Activated naive CD4-positive, alpha-beta T cell treated with anti-CD3 and anti-CD28 coated beads, Interleukin-2, amount 50 U/mL, for 24 hours (primary cell): Measurements from ENCODE around the gene SPIN1.

Experiments used
- H3K27ac Mint-ChIP-seq: one replicate; pipeline ENCODE4 v1.8.0; 2021; ENCODE audit warnings: mild to moderate bottlenecking, mixed read lengths
- H3K27me3 Mint-ChIP-seq: one replicate; pipeline ENCODE4 v1.8.0; 2021; ENCODE audit warnings: mixed read lengths
- H3K36me3 Mint-ChIP-seq: one replicate; pipeline ENCODE4 v1.8.0; 2021; ENCODE audit warnings: mixed read lengths
- H3K4me1 Mint-ChIP-seq: one replicate; pipeline ENCODE4 v1.8.0; 2021; ENCODE audit warnings: mixed read lengths
- H3K4me3 Mint-ChIP-seq: one replicate; pipeline ENCODE4 v1.8.0; 2021; ENCODE audit warnings: mild to moderate bottlenecking, mixed read lengths
- H3K9me3 Mint-ChIP-seq: one replicate; pipeline ENCODE4 v1.8.0; 2021; ENCODE audit warnings: mixed read lengths

The SPIN1 gene

DNA sequence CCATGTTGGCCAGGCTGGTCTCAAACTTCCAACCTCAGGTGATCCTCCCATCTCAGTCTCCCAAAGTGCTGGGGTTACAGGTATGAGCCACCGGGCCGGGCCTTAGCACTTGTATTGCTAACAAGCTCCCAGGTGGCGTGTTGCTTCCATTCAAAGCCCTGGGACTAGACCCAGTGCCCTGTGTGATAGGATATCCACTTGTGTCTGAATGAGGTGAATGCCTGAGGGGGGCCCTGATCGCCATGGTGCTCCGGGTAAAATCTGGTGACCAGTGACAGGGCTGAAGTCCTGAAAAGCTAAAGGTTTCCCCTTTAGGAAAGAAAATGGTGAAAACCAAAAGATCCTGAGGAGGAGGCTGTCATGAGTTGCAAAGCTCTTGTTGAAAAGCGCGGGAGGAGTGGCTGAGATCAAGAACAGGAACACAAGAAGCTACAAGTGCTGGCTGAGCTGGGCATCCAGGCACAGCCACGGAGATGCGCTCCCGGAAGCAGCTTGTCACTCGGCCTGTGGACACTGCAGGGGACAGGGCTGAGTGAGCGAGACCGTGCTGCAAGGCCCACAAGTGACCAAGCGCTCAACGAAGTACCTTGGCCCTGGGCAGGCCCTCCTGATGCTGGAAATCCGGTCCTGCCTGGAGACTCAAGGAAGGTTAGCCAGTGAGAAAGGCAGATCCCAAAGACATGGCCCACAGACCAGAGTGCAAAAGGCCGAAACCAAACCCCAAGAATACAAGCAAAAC, 106.9 kb downstream of the SPIN1 start:
- no peaks in the 10 kb centered on the region for H3K4me1 Mint-ChIP-seq
- no peaks in the 10 kb centered on the region for H3K27me3 Mint-ChIP-seq
- no peaks in the 10 kb centered on the region for H3K36me3 Mint-ChIP-seq
- no peak overlapping the region for H3K4me3 Mint-ChIP-seq
- H3K27ac Mint-ChIP-seq = no peak overlapping the region
- H3K9me3 Mint-ChIP-seq = no peaks in the 10 kb centered on the region

DNA sequence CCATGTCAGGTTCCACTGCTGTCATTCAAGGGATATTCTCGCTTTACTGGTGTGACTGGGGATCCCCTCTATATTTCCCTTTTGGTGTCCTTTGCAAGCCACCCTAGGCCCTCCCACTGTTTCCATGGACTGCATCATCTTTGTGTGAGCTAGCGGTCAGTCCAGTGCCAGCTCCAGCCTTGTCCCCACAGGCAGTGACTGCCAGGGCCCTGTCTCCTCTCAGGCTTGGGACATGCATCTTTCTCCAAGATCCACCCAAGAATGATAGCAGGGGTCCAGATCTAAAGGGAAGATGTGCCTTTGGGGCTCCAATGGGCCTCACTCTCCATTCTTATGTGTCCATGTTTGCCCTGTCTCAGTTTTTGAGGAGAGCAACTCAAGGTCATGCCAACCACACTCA, 109.0 kb downstream of the SPIN1 start:
- H3K9me3 Mint-ChIP-seq = no peaks in the 10 kb centered on the region
- no peak overlapping the region for H3K4me3 Mint-ChIP-seq
- no peaks in the 10 kb centered on the region for H3K27me3 Mint-ChIP-seq
- H3K36me3 Mint-ChIP-seq = no peaks in the 10 kb centered on the region
- H3K4me1 Mint-ChIP-seq = no peaks in the 10 kb centered on the region
- no peak overlapping the region for H3K27ac Mint-ChIP-seq

DNA sequence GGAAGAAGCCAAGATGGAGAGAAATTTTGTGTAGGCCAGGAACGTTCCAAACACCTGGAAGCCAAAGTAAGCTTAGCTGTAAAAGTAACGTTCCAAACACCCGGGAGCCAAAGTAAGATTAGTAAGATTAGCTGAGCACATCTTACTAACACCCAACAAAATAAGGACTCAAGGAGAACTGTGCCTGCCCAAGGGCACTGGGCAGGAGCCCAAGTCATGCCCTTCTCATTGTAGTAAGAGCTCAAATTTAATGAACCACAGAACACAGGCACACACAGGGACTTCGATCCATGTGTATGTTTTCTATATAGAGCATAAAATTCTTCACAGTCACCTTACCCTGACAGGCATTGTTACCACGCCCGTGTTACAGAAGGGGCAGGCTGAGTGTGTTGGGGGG, 110.6 kb downstream of the SPIN1 start:
- Mint-ChIP-seq H3K27ac (no peak overlapping the region), H3K36me3 (no peaks in the 10 kb centered on the region), H3K4me1 (no peaks in the 10 kb centered on the region), H3K27me3 (no peaks in the 10 kb centered on the region), H3K4me3 (no peak overlapping the region), H3K9me3 (no peaks in the 10 kb centered on the region)

DNA sequence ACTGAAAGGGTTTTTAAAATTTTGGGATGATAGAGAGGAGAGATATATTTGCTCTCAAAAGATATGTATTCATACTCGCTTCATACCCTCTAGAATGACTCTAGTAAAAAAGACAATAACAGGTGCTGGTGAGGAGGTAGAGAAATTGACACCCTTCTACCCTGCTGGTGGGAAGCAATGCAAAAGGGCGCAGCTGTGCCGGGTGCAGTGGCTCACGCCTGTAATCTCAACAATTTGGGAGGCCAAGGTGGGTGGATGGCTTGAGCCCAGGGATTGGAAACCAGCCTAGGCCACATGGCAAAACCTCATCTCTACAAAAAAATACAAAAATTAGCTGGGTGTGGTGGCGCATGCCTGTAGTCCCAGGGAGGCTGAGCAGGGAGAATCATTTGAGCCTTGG, 112.8 kb downstream of the SPIN1 start:
- Mint-ChIP-seq H3K36me3 (no peaks in the 10 kb centered on the region), H3K27me3 (peaks cover 1% of the 10 kb centered on the region), H3K4me1 (no peaks in the 10 kb centered on the region), H3K9me3 (no peaks in the 10 kb centered on the region), H3K4me3 (no peak overlapping the region), H3K27ac (no peak overlapping the region)

DNA sequence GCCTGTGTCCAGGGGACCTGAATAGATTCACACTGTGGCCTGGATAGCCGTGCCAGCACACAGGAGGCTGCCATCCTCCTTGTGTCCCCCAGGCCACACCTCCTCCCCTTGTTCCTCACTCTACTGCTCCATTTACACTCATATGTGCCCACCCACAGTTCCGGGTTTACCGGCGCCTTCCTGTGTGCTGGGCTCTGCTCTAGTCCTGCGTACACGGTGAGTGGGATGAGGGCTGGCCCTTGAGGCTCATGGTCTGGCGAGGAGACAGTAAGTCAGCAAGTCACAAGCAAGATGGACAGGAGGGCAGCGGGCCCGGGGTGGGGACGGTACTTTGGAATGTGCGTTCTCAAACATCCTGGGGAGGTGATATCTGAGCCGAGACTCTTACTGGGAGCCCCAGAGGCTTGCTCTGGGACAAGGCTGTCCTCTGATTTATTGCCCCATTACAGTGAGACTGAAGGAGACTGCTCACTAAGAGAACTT, 114.3 kb downstream of the SPIN1 start:
- H3K4me3 Mint-ChIP-seq = no peak overlapping the region
- no peaks in the 10 kb centered on the region for H3K4me1 Mint-ChIP-seq
- no peaks in the 10 kb centered on the region for H3K9me3 Mint-ChIP-seq
- H3K36me3 Mint-ChIP-seq = no peaks in the 10 kb centered on the region
- no peak overlapping the region for H3K27ac Mint-ChIP-seq
- peaks cover 1% of the 10 kb centered on the region for H3K27me3 Mint-ChIP-seq

DNA sequence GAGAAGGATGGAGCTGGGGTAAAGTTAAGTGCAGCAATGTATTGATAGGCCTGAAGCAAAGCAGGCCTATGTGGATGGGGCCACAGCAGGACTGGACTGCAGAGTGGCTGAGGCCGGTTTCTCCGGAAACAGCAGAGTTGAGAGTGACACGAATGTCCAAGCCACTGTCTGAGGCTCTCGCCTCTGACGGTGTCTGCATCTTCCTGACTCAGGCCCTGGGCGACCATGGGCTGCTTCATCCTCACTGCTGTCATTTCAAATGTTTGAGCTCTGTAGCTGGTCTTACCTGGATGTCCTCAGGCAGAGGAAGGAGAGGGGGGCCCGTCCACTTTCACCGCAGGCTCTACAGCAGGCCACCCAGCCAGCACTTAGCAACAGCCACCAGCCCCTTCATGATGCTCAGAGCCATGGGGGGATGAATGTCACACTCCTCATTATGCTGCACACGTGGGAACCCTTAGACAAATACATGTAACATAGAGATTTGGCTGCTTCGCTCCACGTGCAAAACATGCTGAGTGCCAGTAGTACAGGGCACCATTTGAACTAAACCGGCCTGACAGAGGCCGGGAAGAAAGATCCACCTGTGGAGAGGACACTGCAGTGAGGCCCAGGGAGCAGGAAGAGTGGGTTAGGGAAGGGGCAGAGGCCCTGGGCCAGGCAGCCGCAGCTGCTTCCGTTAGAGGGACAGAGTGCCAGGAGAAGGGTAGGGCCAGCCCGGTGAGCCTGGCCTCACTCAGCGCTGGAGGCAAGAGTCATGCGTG, 115.0 kb downstream of the SPIN1 start:
- no peak overlapping the region for H3K4me3 Mint-ChIP-seq
- H3K9me3 Mint-ChIP-seq = no peaks in the 10 kb centered on the region
- H3K4me1 Mint-ChIP-seq = no peaks in the 10 kb centered on the region
- H3K27ac Mint-ChIP-seq = no peak overlapping the region
- no peaks in the 10 kb centered on the region for H3K36me3 Mint-ChIP-seq
- H3K27me3 Mint-ChIP-seq = peaks cover 1% of the 10 kb centered on the region

DNA sequence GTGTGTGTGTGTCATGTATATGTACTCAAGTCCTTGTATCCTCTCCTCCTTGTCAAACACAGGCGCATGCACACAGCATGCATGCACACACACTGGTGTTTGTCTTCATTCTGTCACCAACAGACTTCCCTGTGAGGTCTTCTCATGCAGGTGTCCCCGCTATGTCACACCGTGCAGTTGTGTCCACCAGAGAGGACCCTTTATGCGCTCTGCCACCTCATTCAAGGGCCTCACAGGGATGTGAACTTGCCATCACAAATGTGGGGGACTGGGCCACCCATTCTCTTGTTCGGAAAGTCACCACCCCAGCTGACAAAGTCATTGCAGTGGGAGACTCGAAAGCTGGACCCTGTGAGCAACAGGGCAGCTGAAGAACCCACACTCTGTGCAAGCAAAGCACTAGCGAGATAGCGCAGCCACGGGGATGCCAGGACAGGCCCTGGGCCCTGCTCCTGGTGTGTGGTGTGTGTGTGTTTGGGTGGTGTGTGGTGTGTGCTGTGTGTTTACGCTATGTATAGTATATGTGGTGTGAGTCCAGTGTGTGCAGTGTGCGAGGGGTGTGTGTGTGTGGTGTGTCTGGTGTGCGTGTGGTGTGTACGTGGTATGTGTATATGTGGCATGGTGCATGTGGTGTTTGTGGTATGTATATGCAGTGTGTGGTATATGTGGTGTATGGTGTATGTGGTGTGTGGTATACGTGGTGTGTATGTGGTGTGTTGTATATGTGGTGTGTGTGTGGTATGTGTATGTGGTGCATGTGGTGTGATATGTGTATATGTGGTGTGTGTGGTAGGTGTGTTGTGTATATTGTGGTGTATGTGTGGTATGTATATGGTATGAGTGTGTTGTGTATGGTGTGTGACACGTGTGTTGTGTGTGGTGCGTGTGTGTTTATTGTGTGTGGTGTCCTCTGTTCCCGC, 115.9 kb downstream of the SPIN1 start:
- no peaks in the 10 kb centered on the region for H3K9me3 Mint-ChIP-seq
- H3K27me3 Mint-ChIP-seq = peaks cover 1% of the 10 kb centered on the region
- H3K27ac Mint-ChIP-seq = no peak overlapping the region
- H3K4me3 Mint-ChIP-seq = no peak overlapping the region
- no peaks in the 10 kb centered on the region for H3K4me1 Mint-ChIP-seq
- H3K36me3 Mint-ChIP-seq = no peaks in the 10 kb centered on the region

DNA sequence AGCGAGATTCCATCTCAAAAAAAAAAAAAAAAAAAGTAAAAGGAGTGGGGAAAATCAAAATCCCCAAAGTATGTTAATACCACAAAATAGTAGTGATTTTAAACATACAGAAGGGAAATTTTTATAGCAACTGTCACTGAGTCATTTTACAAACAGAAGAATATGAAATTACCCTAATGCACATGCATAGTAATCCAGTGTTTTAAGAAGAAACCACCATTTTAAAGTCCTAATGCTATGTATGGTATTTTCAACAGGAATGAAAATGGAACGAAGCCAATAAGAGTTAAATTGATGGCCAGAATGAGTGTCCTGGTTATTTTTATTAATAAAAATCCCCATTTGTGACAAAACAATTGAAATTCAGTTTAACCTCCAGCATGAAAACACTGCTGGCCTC, 120.1 kb downstream of the SPIN1 start:
- no peak overlapping the region for H3K4me3 Mint-ChIP-seq
- H3K4me1 Mint-ChIP-seq = no peaks in the 10 kb centered on the region
- no peaks in the 10 kb centered on the region for H3K9me3 Mint-ChIP-seq
- H3K27ac Mint-ChIP-seq = no peak overlapping the region
- H3K36me3 Mint-ChIP-seq = no peaks in the 10 kb centered on the region
- peaks cover 1% of the 10 kb centered on the region for H3K27me3 Mint-ChIP-seq

DNA sequence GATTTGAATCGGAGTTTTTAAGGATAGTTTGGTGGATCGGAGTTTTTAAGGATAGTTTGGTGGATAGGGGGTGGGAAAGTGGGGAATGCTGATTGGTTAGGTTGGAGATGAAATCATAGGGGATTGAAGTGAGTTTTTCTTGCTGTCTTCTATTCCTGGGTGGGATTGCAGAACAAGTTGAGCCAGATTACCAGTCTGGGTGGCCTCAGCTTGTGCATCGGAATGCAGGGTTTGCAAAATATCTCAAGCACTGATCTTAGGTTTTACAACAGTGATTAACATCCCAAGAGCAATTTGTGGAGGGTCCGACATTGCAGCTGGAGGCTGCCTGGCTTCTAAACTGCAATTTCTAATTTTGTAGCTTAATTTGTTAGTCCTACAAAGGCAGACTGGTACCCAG, 123.7 kb downstream of the SPIN1 start:
- Mint-ChIP-seq H3K27ac (no peak overlapping the region), H3K27me3 (no peaks in the 10 kb centered on the region), H3K9me3 (no peaks in the 10 kb centered on the region), H3K4me3 (no peak overlapping the region), H3K4me1 (no peaks in the 10 kb centered on the region), H3K36me3 (peaks cover 2% of the 10 kb centered on the region)

DNA sequence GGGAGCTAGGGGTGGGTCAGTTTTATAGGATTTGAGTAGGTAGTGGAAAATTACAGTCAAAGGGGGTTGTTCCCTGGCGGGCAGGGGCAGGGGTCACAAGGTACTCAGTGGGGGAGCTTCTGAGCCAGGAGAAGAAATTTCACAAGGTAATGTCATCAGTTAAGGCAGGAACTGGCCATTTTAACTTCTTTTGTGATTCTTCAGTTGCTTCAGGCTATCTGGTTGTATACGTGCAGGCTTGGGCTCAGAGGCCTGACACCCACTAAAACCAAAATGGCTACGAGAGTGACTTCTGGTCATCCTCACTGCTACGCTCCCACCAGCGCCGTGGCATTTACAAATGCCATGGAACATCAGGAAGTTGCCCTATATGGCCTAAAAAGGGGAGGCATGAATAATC, 126.0 kb downstream of the SPIN1 start:
- Mint-ChIP-seq H3K4me3 (no peak overlapping the region), H3K27me3 (no peaks in the 10 kb centered on the region), H3K9me3 (no peaks in the 10 kb centered on the region), H3K4me1 (no peaks in the 10 kb centered on the region), H3K27ac (no peak overlapping the region), H3K36me3 (peaks cover 2% of the 10 kb centered on the region)

DNA sequence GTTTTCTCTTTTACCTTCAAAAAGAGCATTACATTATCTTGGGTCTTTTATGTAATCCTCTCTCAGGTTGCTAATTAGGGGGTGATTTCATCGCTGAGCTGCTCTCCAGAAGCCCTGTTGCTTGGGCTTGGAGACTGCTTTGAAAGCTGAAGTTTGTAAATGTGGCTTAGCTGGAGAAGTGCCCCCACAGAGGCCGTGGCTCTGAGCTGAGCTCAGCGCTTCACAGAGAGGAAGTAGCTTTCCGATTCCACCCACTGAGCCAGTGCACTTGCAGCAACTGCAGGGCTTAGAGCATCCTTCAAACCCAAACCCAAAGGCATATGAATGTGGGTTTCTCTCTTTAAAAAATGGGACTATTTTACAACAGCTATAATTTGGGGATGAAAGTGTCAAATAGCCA, 133.1 kb downstream of the SPIN1 start:
- Mint-ChIP-seq H3K27ac (no peak overlapping the region), H3K4me1 (no peaks in the 10 kb centered on the region), H3K36me3 (no peaks in the 10 kb centered on the region), H3K4me3 (no peak overlapping the region), H3K9me3 (no peaks in the 10 kb centered on the region), H3K27me3 (no peaks in the 10 kb centered on the region)

DNA sequence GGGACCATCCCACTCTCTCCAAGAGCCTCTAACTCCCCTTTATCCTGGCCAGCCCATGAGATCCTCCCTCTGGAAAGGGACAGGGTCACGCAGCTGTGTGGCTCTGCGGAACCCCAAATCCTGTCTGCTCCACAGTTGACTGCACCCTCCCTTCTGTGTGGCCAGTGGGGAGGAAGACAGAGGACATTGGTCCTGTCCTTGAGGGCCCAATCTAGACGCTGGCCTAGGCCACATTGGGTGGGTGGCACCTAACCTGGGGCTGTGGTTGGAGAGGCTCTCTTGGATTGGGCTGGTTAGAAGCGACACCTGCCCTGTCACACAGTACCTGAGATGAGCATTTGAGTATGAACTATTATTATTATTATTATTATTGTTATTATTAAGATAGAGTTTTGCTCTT, 134.1 kb downstream of the SPIN1 start:
- Mint-ChIP-seq H3K9me3 (no peaks in the 10 kb centered on the region), H3K27ac (no peak overlapping the region), H3K36me3 (no peaks in the 10 kb centered on the region), H3K27me3 (no peaks in the 10 kb centered on the region), H3K4me3 (no peak overlapping the region), H3K4me1 (no peaks in the 10 kb centered on the region)

DNA sequence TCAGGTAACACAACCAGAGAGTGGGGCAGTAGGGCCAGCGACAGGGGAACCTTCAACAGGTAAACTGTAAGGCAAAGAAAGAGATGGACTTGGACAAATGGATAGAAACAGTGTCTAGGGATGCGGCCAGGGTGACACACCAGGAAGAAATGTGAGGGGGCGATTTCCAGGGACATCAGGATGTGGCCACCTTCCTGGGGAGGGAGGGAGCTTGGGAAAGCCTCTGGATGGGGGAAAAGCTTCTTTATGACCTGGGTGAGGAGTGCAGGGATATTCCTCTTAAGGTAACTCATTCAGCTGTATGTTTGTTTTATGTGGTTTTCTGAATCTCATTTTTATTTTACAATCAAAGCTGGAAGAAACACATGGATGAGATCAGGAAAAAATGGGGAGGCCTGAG, 134.8 kb downstream of the SPIN1 start:
- Mint-ChIP-seq H3K36me3 (no peaks in the 10 kb centered on the region), H3K27me3 (peaks cover 1% of the 10 kb centered on the region), H3K4me3 (no peak overlapping the region), H3K9me3 (no peaks in the 10 kb centered on the region), H3K4me1 (no peaks in the 10 kb centered on the region), H3K27ac (no peak overlapping the region)

DNA sequence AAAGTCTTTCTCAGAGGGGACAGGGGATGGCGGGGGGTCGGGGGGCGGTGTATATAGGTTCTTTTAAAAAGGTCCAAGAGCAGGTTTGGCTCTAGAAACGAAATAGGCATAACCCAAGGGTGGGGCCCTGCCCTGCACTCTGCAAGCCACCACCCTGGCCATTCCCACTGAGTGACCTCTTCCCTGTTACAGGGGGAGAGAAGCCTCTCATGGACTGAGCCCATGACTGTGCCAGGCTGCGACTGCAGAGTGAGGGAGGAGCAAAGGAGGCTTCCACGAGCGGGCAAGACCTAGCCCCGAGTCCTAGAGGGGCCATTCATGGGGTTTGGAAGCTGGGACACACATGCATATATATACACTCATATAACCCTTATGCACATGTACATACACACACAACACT, 136.7 kb downstream of the SPIN1 start:
- H3K4me1 Mint-ChIP-seq = no peaks in the 10 kb centered on the region

DNA sequence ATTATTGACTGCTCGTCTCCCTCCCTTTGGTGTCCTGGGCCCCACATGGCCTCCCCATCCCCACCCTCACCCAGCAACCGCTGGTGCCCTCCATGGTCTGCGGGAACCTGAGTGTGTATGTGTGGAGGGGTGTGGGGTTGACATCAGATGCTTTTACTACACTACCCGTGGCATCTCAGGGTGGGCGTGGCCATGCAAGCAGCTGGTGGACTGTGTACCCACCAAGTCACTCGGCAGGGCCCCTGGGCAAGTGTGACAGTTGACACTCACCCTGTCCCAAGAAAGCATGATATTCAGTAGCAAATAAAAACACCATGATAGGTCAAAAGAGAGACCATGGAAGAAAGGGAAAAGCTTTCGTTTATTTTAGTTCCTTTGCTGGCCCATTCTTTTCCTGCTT, 139.4 kb downstream of the SPIN1 start:
- Mint-ChIP-seq H3K4me1 (no peaks in the 10 kb centered on the region), H3K27ac (no peak overlapping the region)

More for the DNA sequence above, 136.7 kb downstream of the SPIN1 start:
- no peak overlapping the region for H3K4me3 Mint-ChIP-seq
- H3K9me3 Mint-ChIP-seq = no peaks in the 10 kb centered on the region
- H3K27me3 Mint-ChIP-seq = peaks cover 1% of the 10 kb centered on the region
- no peak overlapping the region for H3K27ac Mint-ChIP-seq
- H3K36me3 Mint-ChIP-seq = no peaks in the 10 kb centered on the region

More for the DNA sequence above, 139.4 kb downstream of the SPIN1 start:
- H3K4me3 Mint-ChIP-seq = no peak overlapping the region
- H3K36me3 Mint-ChIP-seq = no peaks in the 10 kb centered on the region
- H3K27me3 Mint-ChIP-seq = peaks cover 4% of the 10 kb centered on the region
- no peaks in the 10 kb centered on the region for H3K9me3 Mint-ChIP-seq
